ENCODE results near the gene ALS2. TPM values are rescaled to one million over a fixed set of nuclear protein-coding genes. Genes with fewer than 3 reads are reported as not detected.

Gene ALS2
- total and polyA plus RNA-seq, 2 of the 8 experiments (the other 6 are each of a cell fraction or from before 2014, with no cell fraction given): 12.1 to 34.5 TPM

DNA sequence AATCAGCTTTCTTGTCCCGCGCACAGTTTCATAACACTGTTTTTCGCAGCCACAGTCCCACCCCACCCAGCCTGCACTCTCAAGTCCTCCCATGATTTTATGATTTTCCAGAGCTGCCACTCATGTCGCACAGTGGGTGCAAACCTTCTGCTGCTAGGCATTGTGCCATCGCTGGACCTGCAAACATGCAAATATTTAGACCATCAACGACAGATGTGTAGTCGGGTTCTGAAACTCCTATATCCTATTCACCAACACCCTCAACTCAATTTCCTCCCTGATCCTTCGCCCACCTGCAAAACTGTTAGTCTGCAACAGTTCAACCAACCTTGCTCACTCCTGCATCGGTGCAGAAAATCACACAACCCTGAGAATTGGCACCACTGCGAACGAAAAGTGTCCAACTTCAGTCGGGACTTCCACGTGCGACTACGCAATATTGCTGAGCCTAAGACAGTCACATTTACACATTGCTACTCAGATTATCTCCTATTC is 871 bp upstream of the ALS2 start:
- peak overlapping the region; percentile 87 to 93 (median 88) for H3K4me3 ChIP-seq (ENCODE audit: extremely low read depth in 1 of 4, insufficient read depth in 2 of 4, low read depth in 3 of 4, low read length in 4 of 4)
- no peaks in the 10 kb centered on the region; the same call in 1 of the 2 replicates for H3K79me1 ChIP-seq (ENCODE audit: low read depth, low read length)
- WGBS, 2 experiments (ENCODE audit: extremely low coverage in 1 of 2, insufficient coverage in 1 of 2, insufficient read length in 1 of 2, insufficient replicate concordance in 2 of 2, low coverage in 1 of 2, low lambda C conversion rate in 2 of 2, missing lambda C conversion rate in 1 of 2): 18% methylated on average over 15 of the region's 15 CpGs; no CpG with 5 or more reads in 1 of the 2 experiments
- peaks cover 0 to 7% (median 3%) of the 10 kb centered on the region in 4 experiments; a peak in 4 of 7 replicates for H3K4me1 ChIP-seq (replicated peaks in 1 of 4; ENCODE audit: control insufficient read depth in 3 of 4, insufficient read depth in 4 of 4, low read length in 3 of 4)
- H3K27me3 ChIP-seq (replicated peaks in 1 of 4; ENCODE audit: control insufficient read depth in 3 of 4, extremely low read depth in 1 of 4, insufficient read depth in 3 of 4, low read length in 3 of 4): no peaks in the 10 kb centered on the region
- H3K4ac ChIP-seq (replicated peaks; ENCODE audit: insufficient read length, low read depth, low read length): no peak overlapping the region
- no peak overlapping the region for H2AK5ac ChIP-seq (ENCODE audit: low read depth, low read length)
- H3K23ac ChIP-seq (ENCODE audit: insufficient read length): no peak overlapping the region
- ChIA-PET CTCF (ENCODE audit: partially characterized antibody) (no interaction called here), POLR2A (ENCODE audit: partially characterized antibody) (interaction anchor here (1.1 to 1.5 kb wide), 5 partner anchors 10 to 250 kb away, joined by 3 to 9 read pairs (median 4); no protein-coding TSS in a partner anchor)
- H3K9me3 ChIP-seq (ENCODE audit: insufficient read depth in 2 of 2, low read depth in 1 of 2, low read length in 1 of 2): no peaks in the 10 kb centered on the region
- peak overlapping the region; percentile 78 for H3K27ac ChIP-seq (ENCODE audit: low read depth, low read length)
- peak overlapping the region; percentile 81 for H4K8ac ChIP-seq (ENCODE audit: extremely low read depth, insufficient read depth, low read length)
- no peak overlapping the region for H2BK15ac ChIP-seq (ENCODE audit: low read length)
- no peaks in the 10 kb centered on the region for H4K20me1 ChIP-seq (replicated peaks in 1 of 2; ENCODE audit: control insufficient read depth in 1 of 2, insufficient read depth in 2 of 2, low read length in 2 of 2)
- H3K56ac ChIP-seq (replicated peaks; ENCODE audit: insufficient read length, low read depth, low read length): no peak overlapping the region
- TF ChIP-seq PHF8 (conservative IDR thresholded peaks at IDR 0.05; ENCODE audit: low read depth, low read length) (0 out of 2 replicates have a peak, but pooled peaks have one; percentile 29), NANOG (IDR thresholded peaks at IDR 0.05; ENCODE audit: insufficient read depth, low read depth, low read length, poor library complexity, severe bottlenecking) (no peak), BRCA1 (IDR thresholded peaks at IDR 0.05; ENCODE audit: low read depth, low read length) (no peak), YY1 (IDR thresholded peaks at IDR 0.05; ENCODE audit: low read depth, low read length) (no peak), POLR2A (IDR thresholded peaks at IDR 0.05; ENCODE audit: control extremely low read depth in 1 of 2, low read depth in 2 of 2, low read length in 2 of 2) (no peak), KDM4A (IDR thresholded peaks at IDR 0.05; ENCODE audit: low read depth, low read length, severe bottlenecking) (peak; percentile 13), CBX8 (IDR thresholded peaks at IDR 0.05; ENCODE audit: borderline replicate concordance, low read depth, low read length) (no peak)
- TF ChIP-seq, protein P1, sequence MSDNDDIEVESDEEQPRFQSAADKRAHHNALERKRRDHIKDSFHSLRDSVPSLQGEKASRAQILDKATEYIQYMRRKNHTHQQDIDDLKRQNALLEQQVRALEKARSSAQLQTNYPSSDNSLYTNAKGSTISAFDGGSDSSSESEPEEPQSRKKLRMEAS (IDR thresholded peaks at IDR 0.05): no peak
- no peak overlapping the region for H2BK20ac ChIP-seq (ENCODE audit: low read length)
- FAIRE-seq (no peak), DNase-seq (ENCODE audit: low read depth in 1 of 2, low spot score in 2 of 2) (peak in 1 of 2 experiments; percentile 50)
- peak overlapping the region; percentile 44 for H4K5ac ChIP-seq (ENCODE audit: insufficient read length, low read depth, low read length)
- no peak overlapping the region for H2BK120ac ChIP-seq (replicated peaks; ENCODE audit: low read depth, low read length)
- H3K79me2 ChIP-seq (ENCODE audit: control insufficient read depth in 1 of 2, insufficient read depth in 2 of 2, low read length in 2 of 2): peaks cover 0 to 36% of the 10 kb centered on the region in 2 experiments; a peak in 3 of 4 replicates
- peak overlapping the region; percentile 70 to 78 (median 74) for H3K9ac ChIP-seq (replicated peaks in 1 of 4; ENCODE audit: extremely low read depth in 1 of 4, low read depth in 3 of 4, low read length in 3 of 4)
- peak overlapping the region; percentile 99 for H2AFZ ChIP-seq (ENCODE audit: low read length)
- peak overlapping the region; percentile 72 to 96 for H3K4me2 ChIP-seq (ENCODE audit: insufficient read depth in 1 of 2, low read depth in 2 of 2, low read length in 2 of 2)
- H3K18ac ChIP-seq (ENCODE audit: extremely low read depth, low read length): no peak overlapping the region
- peak overlapping the region; percentile 58 for H4K91ac ChIP-seq (replicated peaks; ENCODE audit: insufficient read length, low read length)
- H2BK5ac ChIP-seq (ENCODE audit: low read depth, low read length): peak overlapping the region; percentile 90; the same call in 1 of the 2 replicates
- H3K36me3 ChIP-seq (ENCODE audit: control insufficient read depth in 2 of 4, insufficient read depth in 4 of 4, low read length in 3 of 4): no peaks in the 10 kb centered on the region
- H3K14ac ChIP-seq (ENCODE audit: insufficient read length): no peak overlapping the region
- H2BK12ac ChIP-seq (ENCODE audit: low read depth, low read length): peak overlapping the region; percentile 0; the same call in 1 of the 2 replicates
- peaks cover 14% of the 10 kb centered on the region for H3K23me2 ChIP-seq (ENCODE audit: low read depth, low read length)

Measured in H1 (cell line).